T-helper 2 cell (primary cell): Measurements from ENCODE around the gene FZR1.
"Not testable (repeated sequence)": the region's sequence is repeated elsewhere in the genome, so short reads cannot be mapped to it uniquely, and the experiment has no call there.

ENCODE experiments used
- DNase-seq, 5 experiments: peaks; one replicate each; pipeline versions ENCODE4 v3.0.0 to v3.0.0-alpha.2; 2012 to 2022

Gene FZR1

DNA sequence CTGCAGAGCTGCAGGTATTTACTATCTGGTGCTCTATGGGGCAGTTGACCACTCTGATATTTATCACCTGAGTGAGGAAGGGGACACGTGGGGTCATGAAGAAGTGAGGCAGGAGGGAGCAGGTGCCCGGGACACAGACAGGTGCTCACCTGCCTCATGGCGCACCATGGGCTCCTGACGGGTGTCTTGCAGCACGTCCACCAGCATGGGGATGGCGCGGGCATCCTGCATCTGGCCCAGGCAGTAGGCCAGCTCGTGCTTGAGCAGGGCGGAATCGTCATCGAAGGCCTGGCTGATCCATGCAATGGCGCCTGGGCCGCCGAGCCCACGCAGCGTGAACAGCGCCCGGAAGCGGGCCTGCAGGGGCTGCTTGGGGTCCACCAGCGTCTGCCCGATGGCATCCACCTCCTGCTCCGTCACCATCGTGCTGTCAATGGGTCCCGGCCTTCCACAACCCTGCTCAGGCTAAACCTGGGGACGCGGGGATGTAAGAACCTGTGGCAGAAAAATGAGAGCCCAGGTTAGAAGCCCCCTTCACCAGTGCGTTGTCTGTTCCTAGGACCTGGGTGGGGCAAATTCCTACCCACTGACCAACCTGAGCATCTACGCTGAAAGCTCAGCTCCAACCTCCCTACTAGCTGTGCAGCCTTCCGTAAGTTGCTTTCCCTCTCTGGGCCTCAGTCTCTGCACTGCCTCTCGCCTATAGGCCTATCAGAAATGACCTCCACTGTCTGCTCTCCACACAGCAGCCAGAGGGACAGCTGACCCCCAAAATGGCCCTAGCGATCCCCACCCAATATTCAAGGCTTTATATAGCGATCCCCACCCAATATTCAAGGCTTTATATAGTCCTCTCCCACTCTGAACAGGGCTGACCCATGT is 9.5 kb upstream of the FZR1 start:
- no peak for DNase-seq

DNA sequence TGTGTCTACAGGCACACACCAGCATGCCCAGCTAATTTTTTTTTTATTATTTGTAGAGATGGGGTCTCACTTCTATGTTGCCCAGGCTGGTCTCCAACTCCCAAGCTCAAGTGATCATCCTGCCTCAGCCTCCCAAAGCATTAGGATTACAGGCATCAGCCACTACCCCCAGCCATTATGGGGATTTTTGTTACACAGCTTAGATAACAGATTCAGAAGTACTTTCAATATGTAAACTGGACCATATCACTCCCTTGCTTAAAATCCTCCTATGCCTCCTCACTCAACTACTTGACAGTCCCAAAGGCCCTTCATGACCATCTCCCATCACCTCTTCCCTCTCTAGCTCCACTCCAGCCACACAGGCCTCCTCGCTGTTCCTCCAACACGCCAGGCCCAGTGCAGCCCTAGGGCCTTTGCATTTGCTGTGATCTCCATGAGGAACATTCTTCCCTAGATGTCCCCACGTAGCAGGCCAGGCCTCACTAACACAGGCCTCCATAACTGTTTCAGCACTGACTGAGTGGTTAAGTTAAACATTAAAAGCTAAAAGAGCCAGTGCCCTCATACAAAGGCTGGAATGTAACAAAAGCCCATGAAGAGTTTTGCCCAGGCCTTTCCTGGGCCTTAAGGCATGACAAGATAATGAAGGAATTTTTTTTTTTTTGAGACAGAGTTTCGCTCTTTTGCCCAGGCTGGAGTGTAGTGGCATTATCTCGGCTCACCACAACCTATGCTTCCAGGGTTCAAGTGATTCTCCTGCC is 8.2 kb upstream of the FZR1 start:
- no peak for DNase-seq

DNA sequence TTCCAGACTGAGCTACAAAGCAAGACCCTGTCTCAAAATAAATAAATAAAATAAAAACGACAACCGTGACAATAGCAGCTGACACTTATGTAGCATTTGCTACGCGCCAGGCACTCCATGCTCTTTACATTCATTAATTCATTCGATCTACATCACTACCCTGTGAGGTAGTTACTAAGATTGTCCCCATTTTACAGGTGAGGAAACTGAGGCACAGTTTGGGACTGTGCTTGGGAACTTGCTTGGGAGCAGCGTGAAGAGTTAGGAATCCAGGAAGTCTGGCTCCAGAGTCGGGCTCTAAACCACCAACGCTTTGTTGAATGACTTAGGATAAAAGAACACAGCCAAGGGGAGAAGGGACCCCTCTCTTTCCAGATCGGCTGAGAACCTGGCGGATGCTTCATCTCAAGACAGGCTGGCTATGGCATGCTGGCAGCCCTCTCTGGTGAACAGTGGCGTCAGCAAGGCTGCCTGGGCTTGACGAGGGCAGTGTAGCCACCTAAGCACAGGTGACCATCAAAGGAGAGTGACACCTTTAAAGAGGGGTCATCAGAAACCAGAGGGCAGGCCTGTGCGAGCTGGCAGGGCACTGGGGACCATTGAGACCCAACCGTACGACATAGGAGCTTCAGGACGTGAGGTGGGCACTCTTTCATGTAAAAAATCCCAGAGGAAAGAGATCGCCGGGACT is 6.2 kb upstream of the FZR1 start:
- DNase-seq, result no peak

DNA sequence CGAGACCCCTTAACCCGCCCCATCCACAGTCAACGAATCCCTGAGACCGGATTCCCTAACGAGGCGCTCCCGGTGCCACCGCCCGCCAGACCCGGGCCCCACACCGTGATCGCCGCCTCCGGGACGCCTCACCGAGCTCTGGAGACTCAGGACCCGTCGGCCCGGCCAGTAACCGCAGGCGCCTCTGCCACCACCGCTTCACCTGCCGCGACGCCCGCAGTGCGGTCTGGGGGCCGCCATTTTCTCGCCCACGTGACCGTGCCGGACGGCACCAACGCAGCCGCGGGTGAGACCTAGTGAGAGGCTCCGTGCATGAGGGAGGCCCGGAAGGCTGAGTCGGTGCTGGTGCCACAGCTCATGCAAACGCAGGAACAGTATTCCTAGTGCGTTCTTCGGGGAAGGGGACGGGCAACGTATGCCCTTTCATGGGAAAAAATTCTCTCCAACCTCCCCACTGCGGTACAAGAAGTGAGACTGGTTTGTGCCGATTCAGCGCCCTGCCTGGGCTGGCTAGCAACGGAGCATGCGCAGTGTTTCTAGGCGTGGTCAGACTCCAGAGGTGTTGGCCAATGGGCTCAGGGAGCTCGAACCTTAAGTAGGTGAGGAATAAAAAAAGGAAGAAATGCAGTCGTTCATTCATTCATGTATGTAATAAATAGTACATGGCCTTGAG is 5.5 kb upstream of the FZR1 start, which contains the start of gene DOHH:
Gene DOHH (minus strand): TSS at position 246 of the 673 bp plus-strand sequence. CDS start 3,860 bp downstream, outside the sequence.
- peak; percentile 71 to 98 (median 92) for DNase-seq

DNA sequence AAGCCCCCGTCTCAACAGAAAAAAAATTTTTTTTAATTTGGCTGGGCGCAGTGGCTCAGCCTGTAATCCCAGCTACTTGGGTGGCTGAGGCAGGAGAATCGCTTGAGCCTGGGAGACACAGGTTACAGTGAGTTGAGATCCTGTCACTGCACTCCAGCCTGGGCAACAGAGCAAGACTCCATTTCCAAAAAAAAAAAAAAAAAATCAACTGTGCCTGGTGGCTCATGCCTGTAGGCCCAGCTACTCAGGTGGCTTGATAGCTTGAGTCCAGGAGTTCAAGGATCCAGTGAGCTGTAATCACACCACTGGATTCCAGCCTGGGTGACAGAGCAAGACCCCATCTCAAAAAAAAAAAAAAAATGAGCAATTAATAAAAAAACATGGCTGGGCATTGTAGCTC is 4.3 kb upstream of the FZR1 start:
- DNase-seq, result no peak

DNA sequence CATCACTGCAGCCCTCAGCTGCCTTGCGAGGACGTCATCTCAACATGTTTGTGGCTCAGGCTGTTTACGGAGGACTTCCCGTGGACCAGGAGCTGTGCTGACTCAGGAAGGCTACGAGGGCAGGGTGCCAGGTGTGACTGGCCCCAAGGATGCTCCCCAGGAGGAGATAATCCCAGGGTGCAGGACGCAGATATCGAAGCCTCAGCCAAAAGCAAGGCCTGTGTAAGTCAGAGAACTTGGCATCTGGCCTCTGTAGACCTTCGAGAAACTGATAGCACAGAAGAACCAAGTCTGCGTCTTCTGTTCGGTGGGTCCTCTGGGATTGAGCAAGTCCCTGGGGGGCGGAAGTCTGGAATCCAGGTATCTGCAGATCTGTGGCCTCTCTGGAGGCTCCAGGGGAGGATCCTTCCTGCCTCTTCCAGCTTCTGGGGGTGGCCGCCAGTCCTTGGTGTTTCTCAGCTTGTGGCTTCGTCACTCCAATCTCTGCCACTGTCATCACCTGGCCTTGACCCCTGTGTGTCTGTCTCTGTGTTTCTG is 3.0 kb upstream of the FZR1 start:
- DNase-seq, result no peak

DNA sequence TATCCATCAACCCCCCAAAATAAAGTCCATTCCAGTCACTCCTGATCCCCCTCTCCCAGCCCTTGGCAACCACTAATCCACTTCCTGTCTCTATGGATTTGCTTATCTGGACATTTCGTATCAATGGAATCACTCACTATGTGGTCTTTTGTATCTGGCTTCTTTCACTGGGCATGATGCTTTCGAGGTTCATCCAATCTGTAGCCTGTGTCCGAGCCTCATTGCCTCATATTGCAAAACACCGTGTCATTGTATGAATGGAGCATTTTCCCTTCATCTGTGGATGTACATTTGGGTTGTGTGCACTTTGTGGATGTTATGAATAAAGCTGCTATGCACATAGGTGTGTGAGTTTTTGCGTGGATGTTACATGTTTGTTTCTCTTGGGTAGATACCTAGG is 1.4 kb upstream of the FZR1 start:
- DNase-seq, result no peak

DNA sequence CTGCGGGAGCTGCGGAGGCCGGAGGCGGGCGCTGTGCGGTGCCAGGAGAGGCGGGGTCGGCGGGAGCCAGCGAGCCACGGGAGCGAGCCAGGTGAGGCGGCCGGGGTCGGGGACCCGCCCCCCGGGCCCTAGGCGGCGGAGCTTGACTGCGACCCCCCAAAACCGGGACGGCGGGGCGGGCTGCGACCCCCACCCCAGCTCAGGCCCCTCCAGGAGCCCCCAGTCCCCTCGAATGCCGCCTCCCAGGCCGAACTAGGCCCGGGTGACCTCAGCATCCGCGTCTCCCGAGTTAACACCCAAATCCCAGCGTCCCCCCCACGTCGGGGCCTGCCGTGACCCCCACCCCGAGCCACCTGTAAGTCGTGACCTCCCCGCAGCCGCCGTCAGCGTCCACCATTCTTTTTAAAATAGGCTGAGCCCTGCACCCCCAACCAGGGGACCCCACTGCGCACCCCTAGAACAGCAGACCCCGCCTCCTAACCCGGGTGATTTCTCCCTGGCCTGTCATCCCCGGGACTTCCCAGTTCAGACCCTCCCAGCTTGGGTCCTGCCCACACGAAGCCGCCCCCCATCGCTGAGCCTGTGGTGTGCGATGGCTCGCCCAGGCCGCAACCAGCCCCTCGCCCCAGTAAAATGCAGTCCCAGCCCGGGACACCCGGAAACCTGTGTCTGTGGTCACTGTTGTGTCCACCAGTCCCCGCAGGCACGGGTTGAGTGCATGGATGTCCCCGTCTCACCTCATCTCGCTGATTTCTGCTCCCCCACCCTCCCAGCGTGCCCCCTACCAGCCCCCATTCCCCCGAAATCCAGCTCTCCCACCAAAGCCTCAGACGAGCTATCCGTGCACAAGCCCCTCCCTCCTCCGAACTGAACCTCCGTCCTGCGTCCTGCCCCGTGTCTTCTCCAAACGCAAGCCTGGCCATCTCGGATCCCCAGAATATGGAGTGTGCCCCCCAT is 551 bp downstream of the FZR1 start:
- peak in 3 of 5 experiments; percentile 24 to 43 (median 36) for DNase-seq

DNA sequence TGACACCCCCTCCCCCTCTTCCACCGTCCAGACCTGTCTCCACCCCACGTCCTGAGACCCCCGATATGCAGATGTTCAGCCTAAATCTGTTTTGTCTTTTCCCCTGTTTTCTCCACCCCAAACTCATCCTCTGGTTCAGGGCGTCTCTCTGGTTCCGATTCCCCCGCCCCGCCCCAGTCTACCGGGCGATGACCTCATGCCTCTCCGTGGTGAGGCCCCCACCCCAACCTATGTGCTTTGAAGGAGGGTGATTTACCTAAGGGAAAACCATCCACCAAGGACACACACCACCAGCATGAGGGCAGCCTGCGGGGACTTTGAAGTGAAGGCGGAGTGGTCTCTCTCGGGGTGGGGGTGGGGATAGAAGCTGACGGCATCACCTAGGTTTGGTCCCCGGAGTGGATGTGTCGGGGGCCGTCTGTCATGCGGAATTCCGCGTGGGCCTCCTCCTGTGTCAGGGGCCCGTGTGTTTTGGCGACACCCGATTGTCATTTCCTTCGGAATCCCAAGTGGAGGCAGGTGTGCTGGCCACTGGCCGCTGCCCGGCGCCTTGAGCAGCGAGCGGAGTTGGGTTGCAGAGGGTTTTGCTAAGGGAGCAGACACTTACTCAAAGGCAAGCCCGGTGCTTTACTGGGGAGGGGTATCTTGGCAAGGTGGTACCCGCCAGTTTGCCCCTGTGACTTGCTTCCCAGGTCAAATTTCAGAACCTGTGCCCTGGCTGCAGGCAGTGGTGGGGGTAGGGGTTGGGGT is 1.4 kb downstream of the FZR1 start:
- peak in 4 of 5 experiments; percentile 12 to 33 (median 20) for DNase-seq

DNA sequence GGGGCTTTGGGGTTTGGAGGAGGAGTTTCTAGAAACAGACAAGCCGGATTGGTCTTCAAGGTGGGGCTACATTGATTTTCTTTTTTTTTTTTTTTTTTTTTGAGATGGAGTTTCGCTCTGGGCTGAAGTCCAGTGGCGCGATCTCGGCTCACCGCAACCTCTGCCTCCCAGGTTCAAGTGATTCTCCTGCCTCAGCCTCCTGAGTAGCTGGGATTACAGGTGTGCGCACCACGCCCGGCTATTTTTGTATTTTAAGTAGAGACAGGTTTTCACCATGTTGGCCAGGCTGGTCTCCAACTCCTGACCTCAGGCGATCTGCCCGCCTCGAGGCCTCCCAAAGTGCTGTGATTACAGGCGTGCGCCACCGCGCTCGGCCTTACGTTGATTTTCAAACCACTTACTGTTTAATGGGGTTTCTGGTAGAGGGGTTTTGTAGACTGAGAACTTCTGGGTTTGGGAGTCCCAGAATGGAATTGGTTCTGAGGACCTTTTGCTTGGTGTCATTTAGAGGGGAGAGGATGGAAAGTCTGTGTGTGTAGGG is 2.1 kb downstream of the FZR1 start:
- not testable (repeated sequence) for DNase-seq

DNA sequence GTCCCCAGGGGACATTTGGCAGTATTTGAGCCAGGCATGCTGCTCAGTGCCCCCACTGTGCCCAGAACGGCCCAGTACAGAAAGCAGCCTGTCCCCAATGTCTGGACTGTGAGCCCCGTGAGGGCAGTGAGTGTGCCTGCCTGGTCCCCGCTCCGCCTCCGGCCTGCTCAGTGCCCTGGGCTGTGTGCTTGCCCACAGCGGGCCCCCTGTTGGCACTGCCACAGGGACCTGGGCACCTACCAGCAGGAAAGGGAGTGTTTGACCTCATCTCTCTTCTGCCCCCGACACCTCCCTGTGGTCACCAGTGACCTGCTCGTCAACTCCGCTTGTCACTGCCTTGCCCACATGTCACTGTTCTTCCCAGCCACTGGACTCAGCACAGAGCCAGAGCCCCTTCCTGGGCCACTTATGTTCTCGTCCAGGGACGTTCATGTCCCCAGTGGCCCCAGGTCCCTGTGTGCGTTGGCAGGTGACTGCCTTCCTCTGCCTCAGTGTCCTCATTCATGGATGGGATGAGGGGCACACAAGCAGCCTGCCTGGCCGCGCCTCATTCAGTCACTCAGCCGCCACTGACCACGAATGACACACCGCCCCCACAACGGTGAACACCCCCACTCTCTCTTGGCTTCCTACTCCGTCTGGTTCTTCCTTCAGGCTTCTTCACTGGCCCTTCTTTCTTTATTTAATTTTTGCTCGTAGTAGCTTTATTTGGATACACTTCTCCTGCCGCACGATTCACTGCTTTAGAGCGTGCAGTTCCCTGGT is 2.8 kb downstream of the FZR1 start:
- no peak for DNase-seq

DNA sequence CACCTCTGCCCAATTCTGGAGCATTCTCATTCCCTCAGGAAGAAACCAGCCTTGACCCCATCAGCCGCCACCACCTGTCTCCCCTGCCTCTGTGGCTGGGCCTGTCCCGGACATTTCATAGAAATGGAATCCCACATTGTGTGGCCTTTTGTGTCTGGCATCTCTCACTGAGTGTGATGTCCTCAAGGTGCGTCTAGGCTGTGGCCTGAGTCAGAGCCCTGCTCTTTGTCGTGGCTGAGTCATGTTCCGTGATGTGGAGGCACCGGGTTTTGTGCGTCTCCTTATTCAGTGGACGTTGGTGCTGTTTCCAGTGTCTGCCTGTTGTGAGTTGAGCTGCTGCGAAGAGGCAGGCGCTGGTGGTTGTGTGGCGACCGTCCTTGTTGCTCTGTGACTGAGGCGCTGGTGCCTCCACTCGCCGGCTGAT is 3.5 kb downstream of the FZR1 start:
- DNase-seq, result no peak

DNA sequence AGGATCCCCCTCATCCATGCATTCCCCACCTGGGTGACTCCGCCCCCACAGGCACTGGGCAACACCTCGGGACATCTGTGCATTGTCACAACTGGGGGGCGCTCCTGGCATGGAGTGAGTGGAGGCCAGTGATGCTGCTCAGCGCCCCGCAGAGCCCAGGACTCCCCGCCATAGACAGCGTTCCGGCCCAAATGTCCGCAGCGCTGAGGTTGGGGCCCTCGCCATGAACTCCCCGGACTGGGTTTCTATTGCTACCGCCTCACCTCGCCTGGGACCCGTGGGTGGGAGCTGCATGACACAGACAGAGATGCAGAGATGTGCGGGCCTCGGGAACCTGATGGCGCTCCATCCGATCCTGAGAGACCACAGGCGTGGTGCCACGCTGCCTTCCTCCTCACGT is 4.6 kb downstream of the FZR1 start:
- no peak for DNase-seq

DNA sequence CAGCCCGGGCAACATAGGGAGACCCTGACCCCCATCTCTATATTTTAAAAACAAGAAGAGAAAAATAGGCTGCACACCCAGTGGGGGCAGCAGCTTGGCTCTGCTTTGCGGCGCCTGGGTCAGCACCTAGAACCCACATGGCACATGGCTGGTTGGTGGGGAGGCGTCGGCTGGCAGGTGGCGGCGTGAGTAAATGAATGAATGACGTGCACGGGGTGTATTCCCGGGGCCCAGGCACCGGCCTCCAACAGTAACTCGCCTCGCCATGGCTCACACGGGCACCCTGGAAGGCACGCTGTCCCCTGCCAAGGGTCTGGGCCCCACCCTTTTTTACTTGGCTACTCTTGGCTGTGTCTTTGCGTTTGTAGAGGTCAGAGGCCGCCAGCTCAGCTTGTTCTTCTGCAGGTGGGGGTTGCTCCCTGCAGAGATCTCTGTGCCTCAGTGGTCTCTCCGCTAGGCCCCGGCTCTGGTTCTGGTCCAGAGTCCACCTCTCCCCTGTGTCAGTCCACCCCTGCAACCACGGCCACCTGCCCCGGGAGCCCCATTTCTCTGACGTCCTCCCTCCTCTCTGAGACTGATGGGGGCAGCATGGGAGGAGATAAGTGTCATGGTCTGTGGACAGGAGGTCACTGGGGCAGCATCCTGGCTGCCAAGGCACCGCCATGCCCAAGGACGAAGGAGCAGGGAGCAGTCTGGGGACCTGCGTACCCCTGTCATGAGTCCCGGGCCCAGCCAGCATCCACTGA is 5.6 kb downstream of the FZR1 start:
- no peak for DNase-seq

DNA sequence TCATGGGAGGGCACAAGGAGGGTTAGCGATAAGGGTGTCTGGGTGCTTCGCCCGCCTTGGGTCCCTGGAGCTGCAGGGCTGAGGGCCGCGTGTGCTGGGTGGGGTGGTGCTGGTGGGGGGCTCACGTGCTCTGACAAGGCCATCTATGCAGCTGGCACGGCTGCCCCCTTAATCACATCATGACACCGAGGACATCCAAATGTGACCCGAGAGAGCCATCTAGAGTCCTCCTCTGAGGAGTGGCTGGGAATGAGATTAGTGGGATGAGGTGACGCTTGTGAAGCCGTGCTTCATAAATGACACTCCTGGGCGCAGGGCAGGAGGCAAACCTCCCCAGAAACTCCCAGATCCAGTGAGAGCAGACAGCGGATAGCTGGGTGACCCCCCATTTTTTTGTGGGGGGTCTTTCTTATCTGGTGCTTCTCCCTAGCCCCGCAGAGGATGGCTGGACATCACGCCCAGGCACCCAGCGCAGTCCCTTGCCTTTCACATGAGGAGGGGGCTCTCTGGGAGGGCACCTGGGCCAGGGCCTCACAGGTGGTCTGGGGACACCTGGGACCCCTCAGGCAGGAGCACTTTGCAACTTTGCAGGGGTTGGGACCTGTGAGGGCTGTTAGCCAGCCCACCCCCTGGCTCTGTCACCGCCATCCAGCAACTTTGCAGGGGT is 6.6 kb downstream of the FZR1 start:
- DNase-seq, result no peak

DNA sequence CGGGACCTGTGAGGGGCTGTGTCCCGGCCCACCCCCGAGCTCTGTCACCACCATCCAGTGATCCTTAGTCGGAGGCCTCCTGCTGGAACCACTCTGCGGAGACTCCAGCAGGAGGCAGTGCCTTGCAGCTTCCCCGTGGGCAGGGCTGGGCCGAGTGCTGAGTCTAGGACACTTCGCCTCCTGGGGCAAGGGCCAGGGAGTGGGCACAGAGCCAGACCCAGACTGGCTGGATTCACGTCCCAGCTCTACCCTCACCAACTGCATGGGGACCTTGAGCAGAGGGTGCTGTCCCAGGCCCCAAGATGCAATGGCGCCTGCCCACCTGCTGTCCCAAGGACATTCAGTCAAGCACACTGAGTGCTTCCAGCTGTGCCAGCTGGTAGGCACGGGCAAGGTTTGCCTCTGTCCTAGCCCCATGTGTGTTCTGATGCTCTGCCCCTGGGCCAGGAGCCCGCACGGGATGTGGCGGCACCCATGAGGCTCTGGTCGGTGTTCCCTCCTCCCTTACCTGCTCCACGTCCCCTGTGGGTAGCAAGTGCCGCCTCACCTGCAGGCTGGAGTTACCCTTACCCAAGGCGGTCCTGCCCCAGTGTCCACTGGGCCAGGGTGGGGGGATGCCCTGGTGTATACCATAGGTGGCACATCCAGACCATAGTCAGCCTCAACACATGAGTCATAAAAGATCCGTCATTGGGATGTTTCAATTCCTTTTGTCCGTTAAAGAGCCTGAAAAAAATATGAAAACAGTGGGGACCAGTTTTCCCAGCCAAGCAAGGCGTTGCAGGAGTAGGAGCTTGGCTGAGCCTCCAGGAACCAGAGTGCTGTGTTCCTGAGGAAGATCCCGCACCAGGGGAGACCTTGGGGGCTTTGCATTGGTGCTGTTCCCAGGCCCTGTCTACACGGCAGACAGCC is 7.4 kb downstream of the FZR1 start:
- DNase-seq, result no peak

DNA sequence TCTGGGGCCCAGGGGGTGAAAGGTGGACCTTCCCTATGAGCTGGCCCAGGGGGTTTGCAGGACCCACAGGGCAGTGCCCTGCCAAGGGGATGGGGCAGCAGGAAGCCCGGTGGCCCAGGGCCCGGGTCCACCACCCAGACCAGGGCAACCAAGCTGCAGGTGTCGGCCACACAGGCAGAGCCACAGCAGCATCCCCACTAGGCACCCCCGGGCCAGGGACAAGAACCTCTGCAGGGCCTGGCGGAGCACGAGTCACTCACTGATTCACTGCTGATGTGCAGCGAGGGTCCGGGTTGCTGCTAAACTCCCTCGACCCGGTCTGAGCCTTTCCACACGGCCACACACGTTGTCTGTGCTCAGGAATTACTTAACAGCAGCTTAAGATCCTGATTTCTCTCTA is 8.8 kb downstream of the FZR1 start:
- DNase-seq, result no peak
